ENCODE results near the gene DCUN1D4. TPM values are rescaled to one million over a fixed set of nuclear protein-coding genes. Genes with fewer than 3 reads are reported as not detected.

Gene DCUN1D4
- total and polyA plus RNA-seq, 2 donors (not counting 1 experiment from before 2014, with no cell fraction given) = 44.3 to 50.7 TPM

DNA sequence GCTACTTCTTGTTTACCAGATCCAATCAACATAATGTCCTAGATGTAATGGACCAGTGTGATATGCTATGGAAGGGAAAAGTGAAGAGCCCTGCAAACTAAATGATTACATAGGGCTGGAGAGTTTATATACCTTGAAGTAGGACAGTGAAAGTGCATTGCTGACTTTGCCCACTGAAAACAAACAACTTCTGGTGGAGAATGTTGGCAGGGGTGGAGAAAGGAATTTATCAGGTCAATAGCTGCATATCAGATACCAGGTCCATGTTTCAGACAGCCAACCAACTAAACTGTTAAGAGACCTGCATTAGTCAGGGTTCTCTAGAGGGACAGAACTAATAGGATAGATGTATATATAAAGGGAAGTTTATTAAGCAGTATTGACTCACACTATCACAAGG lies 82.4 kb downstream of the DCUN1D4 start:
- Histone ChIP-seq H3K36me3 (ENCODE audit: control insufficient read depth, insufficient read depth, low read length) (no peaks in the 10 kb centered on the region), H3K4me2 (ENCODE audit: extremely low read depth, insufficient read depth, low read length) (no peak overlapping the region), H3K27me3 (ENCODE audit: control insufficient read depth, insufficient read depth, low read length) (no peaks in the 10 kb centered on the region), H3K79me2 (ENCODE audit: control insufficient read depth, insufficient read depth, low read length) (no peaks in the 10 kb centered on the region), H3K9me3 (ENCODE audit: control insufficient read depth, insufficient read depth, low read depth, low read length) (no peaks in the 10 kb centered on the region), H3K9ac (ENCODE audit: insufficient read depth, low read length) (no peak overlapping the region), H3K4me3 (replicated peaks in 1 of 4; ENCODE audit: control extremely low read depth in 1 of 4, insufficient read depth in 1 of 4, low read depth in 3 of 4, low read length in 4 of 4) (no peak overlapping the region), H2AFZ (ENCODE audit: low read length) (no peak overlapping the region), H3K4me1 (ENCODE audit: control insufficient read depth, extremely low read depth, insufficient read depth, low read length) (no peaks in the 10 kb centered on the region), H3K27ac (ENCODE audit: insufficient read depth, low read length) (no peak overlapping the region), H4K20me1 (ENCODE audit: control insufficient read depth, extremely low read depth, insufficient read depth, low read length) (no peaks in the 10 kb centered on the region)
- no peak for DNase-seq (ENCODE audit: low read depth in 2 of 2)
- TF ChIP-seq, protein P1, sequence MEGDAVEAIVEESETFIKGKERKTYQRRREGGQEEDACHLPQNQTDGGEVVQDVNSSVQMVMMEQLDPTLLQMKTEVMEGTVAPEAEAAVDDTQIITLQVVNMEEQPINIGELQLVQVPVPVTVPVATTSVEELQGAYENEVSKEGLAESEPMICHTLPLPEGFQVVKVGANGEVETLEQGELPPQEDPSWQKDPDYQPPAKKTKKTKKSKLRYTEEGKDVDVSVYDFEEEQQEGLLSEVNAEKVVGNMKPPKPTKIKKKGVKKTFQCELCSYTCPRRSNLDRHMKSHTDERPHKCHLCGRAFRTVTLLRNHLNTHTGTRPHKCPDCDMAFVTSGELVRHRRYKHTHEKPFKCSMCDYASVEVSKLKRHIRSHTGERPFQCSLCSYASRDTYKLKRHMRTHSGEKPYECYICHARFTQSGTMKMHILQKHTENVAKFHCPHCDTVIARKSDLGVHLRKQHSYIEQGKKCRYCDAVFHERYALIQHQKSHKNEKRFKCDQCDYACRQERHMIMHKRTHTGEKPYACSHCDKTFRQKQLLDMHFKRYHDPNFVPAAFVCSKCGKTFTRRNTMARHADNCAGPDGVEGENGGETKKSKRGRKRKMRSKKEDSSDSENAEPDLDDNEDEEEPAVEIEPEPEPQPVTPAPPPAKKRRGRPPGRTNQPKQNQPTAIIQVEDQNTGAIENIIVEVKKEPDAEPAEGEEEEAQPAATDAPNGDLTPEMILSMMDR (conservative IDR thresholded peaks at IDR 0.05 in 1 of 2, IDR thresholded peaks at IDR 0.05 in 1 of 2; ENCODE audit: low read depth in 1 of 2, low read length in 2 of 2) = no peak
- no peak for TF ChIP-seq EZH2 (IDR thresholded peaks at IDR 0.05; ENCODE audit: low read length, missing control alignments)

DNA sequence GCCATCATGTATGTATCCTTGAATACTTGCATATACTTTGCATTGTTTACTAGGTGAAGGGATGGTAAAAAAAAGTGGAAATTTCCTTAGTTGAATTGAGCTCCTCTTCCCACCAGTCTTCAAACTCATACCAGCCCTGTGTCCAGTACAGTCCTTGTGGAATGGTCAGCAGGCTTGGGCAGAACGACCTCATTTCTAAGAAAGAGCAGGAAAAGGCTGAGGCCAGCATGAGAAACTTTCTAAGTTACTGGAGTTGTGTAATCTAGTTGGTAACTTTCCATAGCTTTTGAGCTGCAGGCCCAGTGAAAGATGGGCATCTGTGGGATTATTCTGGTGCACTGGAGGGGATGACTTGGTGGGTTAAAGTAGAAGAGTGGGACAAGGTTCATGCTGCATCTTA lies 87.6 kb downstream of the DCUN1D4 start:
- no peak overlapping the region for H3K4me3 ChIP-seq (replicated peaks in 1 of 4; ENCODE audit: control extremely low read depth in 1 of 4, insufficient read depth in 1 of 4, low read depth in 3 of 4, low read length in 4 of 4)
- no peaks in the 10 kb centered on the region for H4K20me1 ChIP-seq (ENCODE audit: control insufficient read depth, extremely low read depth, insufficient read depth, low read length)
- no peak overlapping the region for H3K4me2 ChIP-seq (ENCODE audit: extremely low read depth, insufficient read depth, low read length)
- DNase-seq (ENCODE audit: low read depth in 2 of 2) = peak in 1 of 2 donors; percentile 26
- no peak overlapping the region for H3K27ac ChIP-seq (ENCODE audit: insufficient read depth, low read length)
- no peaks in the 10 kb centered on the region for H3K27me3 ChIP-seq (ENCODE audit: control insufficient read depth, insufficient read depth, low read length)
- no peaks in the 10 kb centered on the region for H3K4me1 ChIP-seq (ENCODE audit: control insufficient read depth, extremely low read depth, insufficient read depth, low read length)
- H2AFZ ChIP-seq (ENCODE audit: low read length) = no peak overlapping the region
- TF ChIP-seq, protein P1 (conservative IDR thresholded peaks at IDR 0.05 in 1 of 2, IDR thresholded peaks at IDR 0.05 in 1 of 2; ENCODE audit: low read depth in 1 of 2, low read length in 2 of 2) = no peak
- TF ChIP-seq EZH2 (IDR thresholded peaks at IDR 0.05; ENCODE audit: low read length, missing control alignments) = no peak
- H3K9me3 ChIP-seq (ENCODE audit: control insufficient read depth, insufficient read depth, low read depth, low read length) = no peaks in the 10 kb centered on the region
- no peaks in the 10 kb centered on the region for H3K79me2 ChIP-seq (ENCODE audit: control insufficient read depth, insufficient read depth, low read length)
- H3K36me3 ChIP-seq (ENCODE audit: control insufficient read depth, insufficient read depth, low read length) = no peaks in the 10 kb centered on the region
- H3K9ac ChIP-seq (ENCODE audit: insufficient read depth, low read length) = no peak overlapping the region

DNA sequence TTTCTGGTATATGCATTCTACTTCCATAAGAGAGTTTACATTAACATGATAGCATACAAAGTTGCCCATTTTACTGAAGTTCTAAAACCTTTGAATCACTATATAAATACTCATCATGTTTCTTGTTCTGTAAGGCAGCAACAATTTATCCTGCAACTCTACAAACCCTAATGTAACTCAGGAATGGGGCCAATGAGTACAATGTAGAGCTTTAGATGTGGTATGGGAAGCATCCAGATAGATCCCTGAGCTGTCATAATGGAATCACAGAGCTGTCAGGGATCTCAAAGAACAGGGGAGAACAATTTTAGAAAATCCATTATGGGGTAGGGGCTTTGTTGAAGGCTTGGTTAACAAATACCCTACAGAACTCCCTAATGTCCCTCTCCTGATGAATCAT lies 88.5 kb downstream of the DCUN1D4 start:
- no peaks in the 10 kb centered on the region for H3K9me3 ChIP-seq (ENCODE audit: control insufficient read depth, insufficient read depth, low read depth, low read length)
- peak in 1 of 2 donors; percentile 70 for DNase-seq (ENCODE audit: low read depth in 2 of 2)
- no peaks in the 10 kb centered on the region for H3K4me1 ChIP-seq (ENCODE audit: control insufficient read depth, extremely low read depth, insufficient read depth, low read length)
- no peaks in the 10 kb centered on the region for H3K27me3 ChIP-seq (ENCODE audit: control insufficient read depth, insufficient read depth, low read length)
- no peaks in the 10 kb centered on the region for H3K36me3 ChIP-seq (ENCODE audit: control insufficient read depth, insufficient read depth, low read length)
- H3K27ac ChIP-seq (ENCODE audit: insufficient read depth, low read length) = no peak overlapping the region
- no peaks in the 10 kb centered on the region for H4K20me1 ChIP-seq (ENCODE audit: control insufficient read depth, extremely low read depth, insufficient read depth, low read length)
- no peak for TF ChIP-seq EZH2 (IDR thresholded peaks at IDR 0.05; ENCODE audit: low read length, missing control alignments)
- TF ChIP-seq, protein P1 (conservative IDR thresholded peaks at IDR 0.05 in 1 of 2, IDR thresholded peaks at IDR 0.05 in 1 of 2; ENCODE audit: low read depth in 1 of 2, low read length in 2 of 2) = no peak
- H2AFZ ChIP-seq (ENCODE audit: low read length) = no peak overlapping the region
- H3K79me2 ChIP-seq (ENCODE audit: control insufficient read depth, insufficient read depth, low read length) = no peaks in the 10 kb centered on the region
- H3K4me2 ChIP-seq (ENCODE audit: extremely low read depth, insufficient read depth, low read length) = no peak overlapping the region
- H3K9ac ChIP-seq (ENCODE audit: insufficient read depth, low read length) = no peak overlapping the region
- no peak overlapping the region for H3K4me3 ChIP-seq (replicated peaks in 1 of 4; ENCODE audit: control extremely low read depth in 1 of 4, insufficient read depth in 1 of 4, low read depth in 3 of 4, low read length in 4 of 4)

Measured in fibroblast of lung (primary cell).